Neuronal stem cell (in vitro differentiated cells): ENCODE data around the gene OSBPL9.

Experiments used
- DNase-seq: peaks from one replicate; pipeline ENCODE4 v3.0.0-alpha.2; 2013; ENCODE audit warnings: low spot score
- H2AFZ ChIP-seq: one replicate; pipeline ENCODE4 v1.6.1; 2013; ENCODE audit warnings: mild to moderate bottlenecking, low read length, inconsistent platforms
- H2AK5ac ChIP-seq: 2 replicates; pipeline ENCODE4 v1.6.1; 2013; ENCODE audit warnings: low read depth, mild to moderate bottlenecking, inconsistent platforms, low read length, moderate library complexity, mixed read lengths
- H2BK120ac ChIP-seq: 2 replicates; pipeline ENCODE4 v1.6.1; 2013; ENCODE audit warnings: low read depth, mild to moderate bottlenecking, inconsistent platforms, low read length, moderate library complexity, mixed read lengths
- H2BK12ac ChIP-seq: one replicate; pipeline ENCODE4 v1.6.1; 2013; ENCODE audit warnings: low read length, inconsistent platforms
- H2BK15ac ChIP-seq: 2 replicates; pipeline ENCODE4 v1.6.1; 2013; ENCODE audit warnings: mild to moderate bottlenecking, low read length, inconsistent platforms, mixed read lengths
- H2BK5ac ChIP-seq: one replicate; pipeline ENCODE4 v1.6.1; 2013; ENCODE audit warnings: inconsistent platforms, mild to moderate bottlenecking, low read length, moderate library complexity
- H3K14ac ChIP-seq: one replicate; pipeline ENCODE4 v1.6.1; 2013; ENCODE audit warnings: low read length, inconsistent platforms
- H3K18ac ChIP-seq: 2 replicates; pipeline ENCODE4 v1.6.1; 2013; ENCODE audit warnings: low read length, inconsistent platforms
- H3K23ac ChIP-seq: 2 replicates; pipeline ENCODE4 v1.6.1; 2013; ENCODE audit warnings: low read depth, mild to moderate bottlenecking, mixed read lengths, low read length, inconsistent platforms; ENCODE audit not compliant: poor library complexity
- H3K27ac ChIP-seq: replicated peaks from 3 replicates; pipeline ENCODE4 v1.5.1; 2013; ENCODE audit warnings: low read length, inconsistent platforms
- H3K27me3 ChIP-seq, 3 experiments: 2 replicates each; pipeline ENCODE4 v1.6.1; 2013; ENCODE audit warnings: low read length in 3 of 3, mild to moderate bottlenecking in 2 of 3, inconsistent platforms in 1 of 3, low read depth in 1 of 3, mixed read lengths in 1 of 3, moderate library complexity in 1 of 3; ENCODE audit not compliant: control insufficient read depth in 3 of 3, insufficient read depth in 3 of 3
- H3K36me3 ChIP-seq, 2 donors: replicated peaks in 1 of 2; 2 replicates each; pipeline ENCODE4 v1.6.1; 2013; ENCODE audit warnings: low read length in 2 of 2; ENCODE audit not compliant: control insufficient read depth in 2 of 2, insufficient read depth in 2 of 2
- H3K4ac ChIP-seq: 2 replicates; pipeline ENCODE4 v1.6.1; 2013; ENCODE audit warnings: inconsistent platforms, mild to moderate bottlenecking, low read length, moderate library complexity
- H3K4me1 ChIP-seq, 2 donors: 1 replicate in 1 of 2; 2 replicates in 1 of 2; pipeline ENCODE4 v1.6.1; 2013; ENCODE audit warnings: low read length in 2 of 2, low read depth in 1 of 2; ENCODE audit not compliant: control insufficient read depth in 2 of 2, insufficient read depth in 1 of 2
- H3K4me2 ChIP-seq: one replicate; pipeline ENCODE4 v1.6.1; 2013; ENCODE audit warnings: mild to moderate bottlenecking, low read length, inconsistent platforms; ENCODE audit not compliant: insufficient read depth, poor library complexity, severe bottlenecking
- H3K4me3 ChIP-seq, 2 donors: 2 replicates each; pipeline ENCODE4 v1.5.1; 2013; ENCODE audit warnings: low read length in 2 of 2, mild to moderate bottlenecking in 2 of 2, inconsistent platforms in 1 of 2, moderate library complexity in 1 of 2
- H3K79me1 ChIP-seq: one replicate; pipeline ENCODE4 v1.6.1; 2013; ENCODE audit warnings: low read depth, mild to moderate bottlenecking, inconsistent platforms, low read length, moderate library complexity
- H3K9ac ChIP-seq: one replicate; pipeline ENCODE4 v1.6.1; 2013; ENCODE audit warnings: mild to moderate bottlenecking, low read depth, low read length, inconsistent platforms; ENCODE audit not compliant: poor library complexity
- H3K9me3 ChIP-seq, 2 donors: replicated peaks in 1 of 2; 2 replicates each; pipeline versions ENCODE3 to v1.6.1; 2013; ENCODE audit warnings: low read length in 2 of 2, mild to moderate bottlenecking in 2 of 2, inconsistent platforms in 1 of 2, low read depth in 1 of 2, mixed read lengths in 1 of 2, moderate library complexity in 1 of 2; ENCODE audit not compliant: control insufficient read depth in 2 of 2, insufficient read depth in 1 of 2
- H4K8ac ChIP-seq: one replicate; pipeline ENCODE4 v1.6.1; 2013; ENCODE audit warnings: low read depth, mild to moderate bottlenecking, inconsistent platforms, low read length, moderate library complexity
- H4K91ac ChIP-seq: one replicate; pipeline ENCODE4 v1.6.1; 2013; ENCODE audit warnings: low read length, low read depth, mild to moderate bottlenecking, inconsistent platforms; ENCODE audit not compliant: poor library complexity
- whole genome bisulfite sequencing, 2 donors: extraction: QIAGEN DNeasy Blood & Tissue Kit; methylation state at CpG; one replicate each; pipeline ENCODE4 v1.1.7; 2013; ENCODE audit warnings: missing lambda C conversion rate in 2 of 2, mixed read lengths in 1 of 2; ENCODE audit not compliant: insufficient read length in 2 of 2, insufficient replicate concordance in 1 of 2; ENCODE audit errors: extremely low coverage in 2 of 2; 5-methylcytosine and 5-hydroxymethylcytosine counted together

The OSBPL9 gene

DNA sequence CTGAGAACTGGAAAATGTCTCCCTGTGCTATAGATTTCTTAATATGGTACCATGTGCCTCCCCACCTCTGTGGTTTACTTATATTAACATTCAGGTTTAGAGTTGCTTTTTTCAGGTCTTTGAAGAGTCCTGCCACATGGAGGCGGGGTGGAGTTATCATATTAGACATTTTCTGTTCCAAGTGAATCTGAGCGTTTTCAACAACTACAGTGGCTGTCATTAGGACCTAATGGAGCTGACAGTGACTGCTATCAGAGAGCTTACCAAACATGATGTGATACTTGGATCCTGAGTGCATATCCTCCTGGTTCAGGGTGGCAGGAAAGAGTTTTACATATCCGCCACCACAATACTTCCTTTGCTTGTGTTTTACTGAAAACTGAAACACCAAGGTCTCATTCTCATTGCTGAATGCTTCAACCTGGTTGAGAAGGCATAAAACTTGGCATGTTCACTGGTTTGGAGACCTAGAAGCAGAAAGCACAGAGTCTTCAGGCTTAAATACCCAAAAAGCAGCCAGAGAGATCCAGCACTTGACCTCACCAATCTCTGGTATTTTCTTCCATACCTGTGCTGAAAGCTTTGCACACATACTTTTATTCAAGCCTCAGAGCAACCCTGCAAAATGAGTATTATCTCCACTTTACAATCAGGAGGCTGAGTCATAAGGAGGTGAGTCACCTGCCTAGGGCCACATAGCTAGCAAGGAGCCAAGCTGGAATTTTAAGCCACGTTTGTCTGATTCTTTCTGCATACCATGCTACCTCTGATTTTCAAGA, 47.4 kb upstream of the OSBPL9 start:
- no peak overlapping the region for H2BK120ac ChIP-seq
- H3K4ac ChIP-seq = no peak overlapping the region
- H2AFZ ChIP-seq = no peak overlapping the region
- H3K79me1 ChIP-seq = no peaks in the 10 kb centered on the region
- no peak overlapping the region for H3K4me2 ChIP-seq
- H4K8ac ChIP-seq = no peak overlapping the region
- no peak overlapping the region for H2AK5ac ChIP-seq
- no peaks in the 10 kb centered on the region for H3K36me3 ChIP-seq
- no peak overlapping the region for H3K23ac ChIP-seq
- no peak overlapping the region for H4K91ac ChIP-seq
- no peaks in the 10 kb centered on the region for H3K9me3 ChIP-seq
- H3K14ac ChIP-seq = no peak overlapping the region
- no peak overlapping the region for H3K27ac ChIP-seq
- peaks cover 2 to 6% of the 10 kb centered on the region in 2 donors for H3K4me1 ChIP-seq
- no peak overlapping the region for H3K4me3 ChIP-seq
- WGBS, 2 donors = no CpG with 5 or more reads among the region's 4 CpGs
- H3K9ac ChIP-seq = no peak overlapping the region
- no peak for DNase-seq
- H2BK5ac ChIP-seq = no peak overlapping the region
- H2BK12ac ChIP-seq = no peak overlapping the region
- H2BK15ac ChIP-seq = no peak overlapping the region
- peaks cover 0 to 23% (median 0%) of the 10 kb centered on the region in 3 experiments for H3K27me3 ChIP-seq
- H3K18ac ChIP-seq = no peak overlapping the region

DNA sequence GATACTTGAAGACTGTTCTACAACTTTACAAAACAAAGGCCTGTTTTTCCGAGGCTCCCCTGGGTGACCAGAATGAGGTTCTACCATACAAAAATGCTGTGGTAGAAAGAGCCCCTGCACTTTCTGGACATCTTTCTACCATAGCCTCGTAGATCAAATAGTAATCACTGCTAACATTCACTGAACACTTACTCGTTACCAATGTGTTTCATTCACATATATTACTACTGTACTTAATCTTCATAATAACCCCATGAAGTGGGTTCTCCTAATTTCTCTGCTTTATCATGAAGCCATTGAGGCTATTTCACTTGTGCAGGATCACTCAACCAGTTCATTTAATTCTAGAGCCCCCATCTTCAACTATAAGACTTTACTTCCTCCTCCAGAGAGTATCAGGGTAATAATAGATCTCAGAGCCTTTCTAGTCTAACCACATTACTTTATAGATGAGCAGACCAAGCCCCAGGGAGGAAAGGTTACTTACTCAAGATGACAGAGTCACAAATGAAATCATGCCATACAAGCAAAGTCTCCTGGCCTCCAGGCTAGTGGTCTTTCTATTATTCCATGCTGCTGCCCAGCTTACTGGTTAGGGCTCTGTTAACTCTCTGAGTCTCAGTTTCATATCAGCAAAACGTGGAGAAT, 46.7 kb upstream of the OSBPL9 start:
- DNase-seq = no peak
- Histone ChIP-seq H4K91ac (no peak overlapping the region), H3K4me3 (no peak overlapping the region), H3K4ac (no peak overlapping the region), H2BK120ac (no peak overlapping the region), H3K79me1 (no peaks in the 10 kb centered on the region), H3K14ac (no peak overlapping the region), H3K23ac (no peak overlapping the region), H3K27me3 (peaks cover 0 to 16% (median 0%) of the 10 kb centered on the region in 3 experiments), H3K4me2 (no peak overlapping the region), H2AK5ac (no peak overlapping the region), H2BK5ac (no peak overlapping the region), H3K36me3 (no peaks in the 10 kb centered on the region), H3K9ac (no peak overlapping the region), H2AFZ (no peak overlapping the region), H2BK12ac (no peak overlapping the region), H3K4me1 (peaks cover 2 to 6% of the 10 kb centered on the region in 2 donors), H4K8ac (no peak overlapping the region), H3K9me3 (no peaks in the 10 kb centered on the region), H3K27ac (no peak overlapping the region), H2BK15ac (no peak overlapping the region), H3K18ac (no peak overlapping the region)
- no CpG with 5 or more reads among the region's 4 CpGs for WGBS, 2 donors

DNA sequence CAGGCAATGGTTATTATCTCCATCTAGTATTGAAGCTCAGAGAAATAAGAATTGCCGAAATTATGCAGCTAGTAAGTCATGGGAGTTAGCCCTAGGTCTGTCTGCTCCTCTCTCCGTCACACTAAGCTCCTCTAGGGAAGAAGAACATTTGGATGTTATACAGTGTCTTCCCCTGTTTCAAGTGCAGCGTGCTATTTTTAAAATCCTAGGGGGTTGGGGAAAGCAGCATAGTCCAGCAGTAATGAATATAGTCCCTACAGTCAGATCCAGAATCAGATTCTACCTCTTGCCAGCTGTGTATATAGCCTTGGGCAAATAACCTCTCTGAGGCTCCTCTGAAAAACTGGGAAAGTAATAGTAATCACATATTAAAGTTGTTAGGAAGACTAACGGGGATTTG, 44.5 kb upstream of the OSBPL9 start:
- no peak for DNase-seq
- H3K4me1 ChIP-seq = peaks cover 2 to 6% of the 10 kb centered on the region in 2 donors
- H2BK5ac ChIP-seq = no peak overlapping the region
- H3K4me3 ChIP-seq = no peak overlapping the region
- no peaks in the 10 kb centered on the region for H3K79me1 ChIP-seq
- no peak overlapping the region for H3K27ac ChIP-seq
- no peak overlapping the region for H4K91ac ChIP-seq
- no peak overlapping the region for H4K8ac ChIP-seq
- no CpG with 5 or more reads among the region's 4 CpGs for WGBS, 2 donors
- no peaks in the 10 kb centered on the region for H3K36me3 ChIP-seq
- no peak overlapping the region for H3K18ac ChIP-seq
- H2BK15ac ChIP-seq = no peak overlapping the region
- no peak overlapping the region for H2BK120ac ChIP-seq
- H3K27me3 ChIP-seq = peaks cover 0 to 7% (median 0%) of the 10 kb centered on the region in 3 experiments
- H3K23ac ChIP-seq = no peak overlapping the region
- no peak overlapping the region for H2BK12ac ChIP-seq
- H2AK5ac ChIP-seq = no peak overlapping the region
- H3K4ac ChIP-seq = no peak overlapping the region
- H3K4me2 ChIP-seq = no peak overlapping the region
- no peak overlapping the region for H3K9ac ChIP-seq
- no peaks in the 10 kb centered on the region for H3K9me3 ChIP-seq
- H3K14ac ChIP-seq = no peak overlapping the region
- H2AFZ ChIP-seq = no peak overlapping the region

DNA sequence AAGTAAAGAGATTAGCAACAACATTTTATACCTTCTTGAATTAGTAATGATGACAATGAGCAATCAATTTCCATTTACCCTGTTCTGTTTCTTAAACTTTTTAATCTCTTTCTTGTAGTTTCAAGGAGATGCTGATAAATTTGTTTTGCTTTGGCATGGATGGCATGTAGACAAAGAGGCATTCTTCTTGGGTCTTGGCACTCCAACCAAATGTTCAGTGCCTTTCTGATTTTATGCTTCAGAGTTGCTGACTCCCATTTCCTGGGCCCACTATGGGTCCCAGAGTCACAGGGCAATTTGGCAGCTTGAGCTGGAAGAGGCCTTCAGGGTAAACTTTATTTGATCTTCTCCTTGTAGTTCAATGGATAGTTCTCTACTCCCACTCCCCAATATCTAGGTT, 42.1 kb upstream of the OSBPL9 start:
- Histone ChIP-seq H2AFZ (no peak overlapping the region), H2BK120ac (no peak overlapping the region)
- no peak for DNase-seq

More for the DNA sequence above, 42.1 kb upstream of the OSBPL9 start:
- Histone ChIP-seq H3K4me2 (no peak overlapping the region), H3K27me3 (peaks cover 0 to 9% (median 0%) of the 10 kb centered on the region in 3 experiments), H2BK15ac (no peak overlapping the region), H2BK5ac (no peak overlapping the region), H3K27ac (no peak overlapping the region), H3K23ac (no peak overlapping the region), H3K9me3 (no peaks in the 10 kb centered on the region), H3K9ac (no peak overlapping the region), H4K8ac (no peak overlapping the region), H3K36me3 (no peaks in the 10 kb centered on the region), H3K4ac (no peak overlapping the region), H3K4me3 (no peak overlapping the region), H3K79me1 (no peaks in the 10 kb centered on the region), H4K91ac (no peak overlapping the region), H3K4me1 (peaks cover 0 to 3% of the 10 kb centered on the region in 2 donors), H3K18ac (no peak overlapping the region), H2BK12ac (no peak overlapping the region), H2AK5ac (no peak overlapping the region), H3K14ac (no peak overlapping the region)
